Gastroesophageal sphincter (tissue), 3 donors: ENCODE results near the gene CORO2B.

Experiments
- CTCF ChIP-seq, 4 experiments: fragments of 200-600 bp in 2 of 4; fragments of 450-650 bp in 2 of 4; sonication (generic) in 1 of 4; IDR thresholded peaks; one replicate each; pipeline ENCODE4 v1.5.1; 2017 to 2019; ENCODE audit warnings: antibody characterized with exemption in 4 of 4, mild to moderate bottlenecking in 2 of 4, moderate library complexity in 2 of 4
- EP300 ChIP-seq: sonication (generic); formaldehyde crosslinking; IDR thresholded peaks from one replicate; pipeline ENCODE4 v1.6.1; 2017; ENCODE audit warnings: antibody characterized with exemption, mild to moderate bottlenecking
- POLR2A ChIP-seq, 2 donors: fragments of 450-650 bp; IDR thresholded peaks; one replicate each; pipeline ENCODE4 v1.6.1; 2017; ENCODE audit warnings: antibody characterized with exemption in 2 of 2, mild to moderate bottlenecking in 2 of 2, moderate library complexity in 1 of 2
- POLR2AphosphoS5 ChIP-seq: sonication (generic); formaldehyde crosslinking; IDR thresholded peaks from one replicate; pipeline ENCODE4 v1.6.1; 2017; ENCODE audit warnings: antibody characterized with exemption

GRCh38 chr15:68608206-68608843, 29.5 kb downstream of the CORO2B start:
- TF ChIP-seq CTCF (IDR thresholded peaks at IDR 0.05) (no peak), POLR2A (IDR thresholded peaks at IDR 0.05) (no peak), EP300 (no peak), POLR2AphosphoS5 (peak; percentile 88)
